HepG2 (cell line): Measurements from ENCODE around the gene PIEZO1. TPM values are rescaled to one million over a fixed set of nuclear protein-coding genes. Genes with fewer than 3 reads are reported as not detected.

ENCODE experiments used
- ATM ChIP-seq: fragments of 450-650 bp; IDR thresholded peaks from 2 replicates; pipeline ENCODE4 v1.7.1; 2017; ENCODE audit warnings: mild to moderate bottlenecking, borderline replicate concordance
- CREB1 ChIP-seq, 2 experiments: fragments of 450-650 bp in 1 of 2; IDR thresholded peaks; 2 replicates each; pipeline ENCODE4 v1.6.1; 2016 to 2017; ENCODE audit warnings: control low read depth in 1 of 2, mild to moderate bottlenecking in 1 of 2, missing compliant biosample characterization in 1 of 2, missing genetic modification characterization in 1 of 2
- GZF1 ChIP-seq: sonication (generic); formaldehyde crosslinking; IDR thresholded peaks from 2 replicates; pipeline ENCODE4 v1.5.1; 2020; ENCODE audit warnings: mild to moderate bottlenecking, missing genetic modification reagents
- JUN ChIP-seq: sonication (generic); formaldehyde crosslinking; IDR thresholded peaks from 2 replicates; pipeline ENCODE4 v1.4.0; 2020; ENCODE audit warnings: mild to moderate bottlenecking, missing genetic modification reagents
- NFYB ChIP-seq: sonication (generic); formaldehyde crosslinking; IDR thresholded peaks from 2 replicates; pipeline ENCODE4 v1.4.0; 2020; ENCODE audit warnings: missing genetic modification reagents
- POLR2AphosphoS2 ChIP-seq: IDR thresholded peaks from 2 replicates; pipeline ENCODE4 v1.6.1; 2011; ENCODE audit warnings: low read depth, low read length, improper control_type of control experiment
- RBAK ChIP-seq: sonication (generic); formaldehyde crosslinking; IDR thresholded peaks from 2 replicates; pipeline ENCODE4 v1.5.1; 2020; ENCODE audit warnings: mild to moderate bottlenecking, missing genetic modification reagents
- RFXAP ChIP-seq: sonication (generic); formaldehyde crosslinking; IDR thresholded peaks from 2 replicates; pipeline ENCODE4 v1.4.0; 2020; ENCODE audit warnings: missing genetic modification reagents, borderline replicate concordance
- TBL1XR1 ChIP-seq: fragments of 150-350 bp; IDR thresholded peaks from 2 replicates; pipeline ENCODE4 v1.6.1; 2014; ENCODE audit warnings: borderline replicate concordance, low read length; ENCODE audit not compliant: partially characterized antibody
- U2AF1 ChIP-seq: fragments of 200-400 bp; formaldehyde crosslinking; optimal IDR thresholded peaks from 2 replicates; pipeline ENCODE3; 2017; ENCODE audit warnings: mild to moderate bottlenecking, low read depth, low read length
- ZNF205 ChIP-seq: IDR thresholded peaks from 2 replicates; pipeline ENCODE4 v1.6.1; 2018; ENCODE audit warnings: missing biosample characterization, missing genetic modification reagents
- ZNF292 ChIP-seq: sonication (generic); formaldehyde crosslinking; IDR thresholded peaks from 2 replicates; pipeline ENCODE4 v1.8.1; 2022; ENCODE audit warnings: mild to moderate bottlenecking, low read depth, missing genetic modification reagents, borderline replicate concordance
- ZNF577 ChIP-seq: sonication (generic); formaldehyde crosslinking; IDR thresholded peaks from 2 replicates; pipeline ENCODE4 v1.4.0; 2020; ENCODE audit warnings: mild to moderate bottlenecking, low read depth, missing genetic modification reagents, borderline replicate concordance
- ZNF891 ChIP-seq: sonication (generic); formaldehyde crosslinking; IDR thresholded peaks from 2 replicates; pipeline ENCODE4 v1.5.0; 2020; ENCODE audit warnings: mild to moderate bottlenecking, missing genetic modification reagents
- polyA plus RNA-seq, 8 experiments: library from polyadenylated mRNA; depleted of rRNA in 3 of 8; stranded (reverse) in 7 of 8; unstranded in 1 of 8; fragments of >200 nt; fragmentation: Illumina TruSeq in 4 of 8; extraction: Trizol in 4 of 8; gene quantifications; 2 replicates each; pipeline versions ENCODE4 v1.2.1 to v1.2.3, GENCODE V29; 2011 to 2016; ENCODE audit warnings: low read depth in 4 of 8, missing spikeins in 1 of 8, mixed read lengths in 1 of 8; ENCODE audit not compliant: insufficient read depth in 1 of 8
- total RNA-seq, 5 experiments: library from RNA; depleted of rRNA; stranded (reverse); fragments of >200 nt; fragmentation: Illumina TruSeq; extraction: Trizol; gene quantifications; 2 replicates each; pipeline ENCODE4 v1.2.3, GENCODE V29; 2016; ENCODE audit warnings: low read depth in 1 of 5
- TF ChIP-seq, protein P1 (sequence below): sonication (generic); formaldehyde crosslinking; IDR thresholded peaks from 2 replicates; pipeline ENCODE4 v1.4.0; 2020; ENCODE audit warnings: mild to moderate bottlenecking, missing genetic modification reagents
- TF ChIP-seq, protein P2 (sequence below): sonication (generic); formaldehyde crosslinking; IDR thresholded peaks from 2 replicates; pipeline ENCODE4 v1.4.0; 2020; ENCODE audit warnings: mild to moderate bottlenecking, missing genetic modification reagents
- TF ChIP-seq, protein P3 (sequence below): IDR thresholded peaks from 2 replicates; pipeline ENCODE4 v1.6.1; 2016; ENCODE audit warnings: mild to moderate bottlenecking, missing biosample characterization, missing genetic modification reagents
- TF ChIP-seq, protein P4 (sequence below): sonication (generic); formaldehyde crosslinking; IDR thresholded peaks from 2 replicates; pipeline ENCODE4 v1.4.0; 2020; ENCODE audit warnings: mild to moderate bottlenecking, low read depth, missing genetic modification reagents

Gene PIEZO1
- total and polyA plus RNA-seq, 2 of the 13 experiments (the other 11 are each of a cell fraction or from before 2014, with no cell fraction given), result 67.9 to 85.0 TPM

DNA sequence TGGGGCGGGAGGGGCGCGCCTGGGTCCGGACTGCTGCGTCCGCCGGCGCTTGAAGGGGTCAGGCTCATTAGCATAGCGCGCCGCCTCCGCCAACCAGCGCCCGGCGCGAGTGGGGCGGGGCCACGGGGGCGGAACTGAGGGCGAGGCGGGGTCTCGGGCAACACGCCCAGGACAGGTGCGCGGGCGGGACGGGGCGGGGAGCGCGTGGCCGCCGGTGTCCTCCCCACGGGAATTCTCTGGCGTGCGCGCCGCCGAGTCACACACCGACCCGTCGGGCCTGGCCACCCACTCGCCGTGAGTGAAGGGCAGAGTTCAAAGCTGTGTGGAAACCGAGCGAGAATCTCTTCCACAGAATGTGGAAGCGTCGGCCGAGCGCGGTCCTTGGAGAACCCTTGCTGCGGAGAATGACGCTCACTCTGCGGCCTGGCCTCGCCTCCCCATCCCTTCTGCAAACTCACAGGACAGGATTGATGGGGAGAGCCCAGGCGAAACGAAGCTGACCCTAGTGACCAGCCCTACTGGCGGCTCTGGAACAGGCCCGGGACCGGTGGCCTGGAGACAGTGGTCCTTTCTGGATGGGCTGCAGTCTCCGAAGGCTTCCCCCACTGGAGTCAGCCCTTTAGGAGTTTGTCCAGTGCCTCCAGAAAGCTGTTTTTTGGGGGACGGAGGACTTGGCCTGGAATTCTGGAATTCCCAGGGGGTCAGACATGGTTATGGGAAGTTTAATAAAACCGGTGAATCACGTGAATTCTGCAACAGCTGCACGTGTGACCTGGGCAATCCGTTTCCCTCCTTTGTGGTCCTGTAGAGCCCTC is 98.4 kb downstream of the PIEZO1 start, which contains the start of gene SNAI3 (continued):
- TF ChIP-seq, protein P1, sequence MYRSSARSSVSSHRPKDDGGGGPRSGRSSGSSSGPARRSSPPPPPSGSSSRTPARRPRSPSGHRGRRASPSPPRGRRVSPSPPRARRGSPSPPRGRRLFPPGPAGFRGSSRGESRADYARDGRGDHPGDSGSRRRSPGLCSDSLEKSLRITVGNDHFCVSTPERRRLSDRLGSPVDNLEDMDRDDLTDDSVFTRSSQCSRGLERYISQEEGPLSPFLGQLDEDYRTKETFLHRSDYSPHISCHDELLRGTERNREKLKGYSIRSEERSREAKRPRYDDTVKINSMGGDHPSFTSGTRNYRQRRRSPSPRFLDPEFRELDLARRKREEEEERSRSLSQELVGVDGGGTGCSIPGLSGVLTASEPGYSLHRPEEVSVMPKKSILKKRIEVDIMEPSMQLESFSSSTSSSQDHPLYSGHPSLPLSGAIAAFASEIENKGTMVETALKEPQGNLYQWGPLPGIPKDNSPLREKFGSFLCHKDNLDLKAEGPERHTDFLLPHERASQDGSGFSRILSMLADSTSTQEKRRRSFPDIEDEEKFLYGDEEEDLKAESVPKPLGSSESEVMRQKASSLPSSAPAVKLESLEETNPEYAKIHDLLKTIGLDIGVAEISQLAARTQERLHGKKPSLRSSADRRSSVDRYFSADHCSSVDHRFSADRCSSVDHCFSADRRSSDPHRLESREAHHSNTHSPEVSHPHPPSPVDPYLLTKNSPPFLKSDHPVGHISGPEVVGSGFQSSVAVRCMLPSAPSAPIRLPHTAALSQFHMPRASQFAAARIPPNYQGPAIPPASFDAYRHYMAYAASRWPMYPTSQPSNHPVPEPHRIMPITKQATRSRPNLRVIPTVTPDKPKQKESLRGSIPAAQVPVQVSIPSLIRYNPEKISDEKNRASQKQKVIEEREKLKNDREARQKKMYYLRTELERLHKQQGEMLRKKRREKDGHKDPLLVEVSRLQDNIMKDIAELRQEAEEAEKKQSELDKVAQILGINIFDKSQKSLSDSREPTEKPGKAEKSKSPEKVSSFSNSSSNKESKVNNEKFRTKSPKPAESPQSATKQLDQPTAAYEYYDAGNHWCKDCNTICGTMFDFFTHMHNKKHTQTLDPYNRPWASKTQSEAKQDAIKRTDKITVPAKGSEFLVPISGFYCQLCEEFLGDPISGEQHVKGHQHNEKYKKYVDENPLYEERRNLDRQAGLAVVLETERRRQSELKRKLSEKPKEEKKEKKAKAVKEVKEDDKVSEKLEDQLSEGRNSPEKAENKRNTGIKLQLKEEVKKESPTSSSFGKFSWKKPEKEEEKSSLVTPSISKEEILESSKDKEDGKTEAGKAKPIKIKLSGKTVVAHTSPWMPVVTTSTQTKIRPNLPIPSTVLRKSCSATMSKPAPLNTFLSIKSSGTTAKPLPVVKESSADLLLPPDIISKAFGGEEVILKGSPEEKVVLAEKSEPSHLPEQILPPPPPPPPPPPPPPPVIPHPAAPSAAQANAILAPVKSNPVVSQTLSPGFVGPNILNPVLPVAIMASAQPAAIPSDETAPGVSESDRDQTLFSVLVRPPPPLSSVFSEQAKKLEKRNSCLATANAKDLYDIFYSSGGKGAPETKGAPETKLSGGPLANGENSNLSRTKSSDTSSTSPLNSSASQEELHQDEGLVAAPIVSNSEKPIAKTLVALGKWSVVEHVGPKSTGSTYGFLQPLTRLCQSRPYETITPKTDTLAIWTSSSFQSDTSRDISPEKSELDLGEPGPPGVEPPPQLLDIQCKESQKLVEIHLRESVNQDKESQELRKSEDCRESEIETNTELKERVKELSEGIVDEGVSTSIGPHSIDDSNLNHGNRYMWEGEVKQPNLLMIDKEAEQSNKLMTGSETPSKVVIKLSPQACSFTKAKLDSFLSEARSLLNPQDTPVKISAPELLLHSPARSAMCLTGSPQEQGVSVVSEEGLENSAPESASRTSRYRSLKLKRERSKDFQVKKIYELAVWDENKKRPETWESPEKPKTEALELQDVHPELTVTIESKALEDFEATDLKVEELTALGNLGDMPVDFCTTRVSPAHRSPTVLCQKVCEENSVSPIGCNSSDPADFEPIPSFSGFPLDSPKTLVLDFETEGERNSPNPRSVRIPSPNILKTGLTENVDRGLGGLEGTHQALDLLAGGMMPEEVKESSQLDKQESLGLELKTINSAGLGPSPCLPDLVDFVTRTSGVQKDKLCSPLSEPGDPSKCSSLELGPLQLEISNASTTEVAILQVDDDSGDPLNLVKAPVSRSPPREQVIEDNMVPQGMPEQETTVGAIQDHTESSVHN (CRISPR knock-in tag), result no peak
- TF ChIP-seq CREB1 (IDR thresholded peaks at IDR 0.05) (no peak), CREB1 (CRISPR knock-in tag; IDR thresholded peaks at IDR 0.05) (no peak), GZF1 (CRISPR knock-in tag) (no peak), ZNF891 (CRISPR knock-in tag) (no peak), RBAK (CRISPR knock-in tag) (no peak), ATM (no peak), U2AF1 (no peak), JUN (CRISPR knock-in tag) (peak; percentile 61; the same call in 1 of the 2 replicates), NFYB (peak; percentile 77), ZNF577 (CRISPR knock-in tag) (no peak), ZNF292 (CRISPR knock-in tag) (no peak), RFXAP (CRISPR knock-in tag) (no peak), TBL1XR1 (no peak), ZNF205 (CRISPR knock-in tag) (no peak; the same call in 1 of the 2 replicates), POLR2AphosphoS2 (no peak)
- TF ChIP-seq, protein P2, sequence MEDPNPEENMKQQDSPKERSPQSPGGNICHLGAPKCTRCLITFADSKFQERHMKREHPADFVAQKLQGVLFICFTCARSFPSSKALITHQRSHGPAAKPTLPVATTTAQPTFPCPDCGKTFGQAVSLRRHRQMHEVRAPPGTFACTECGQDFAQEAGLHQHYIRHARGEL, result no peak; the same call in 1 of the 2 replicates
- TF ChIP-seq, protein P3, sequence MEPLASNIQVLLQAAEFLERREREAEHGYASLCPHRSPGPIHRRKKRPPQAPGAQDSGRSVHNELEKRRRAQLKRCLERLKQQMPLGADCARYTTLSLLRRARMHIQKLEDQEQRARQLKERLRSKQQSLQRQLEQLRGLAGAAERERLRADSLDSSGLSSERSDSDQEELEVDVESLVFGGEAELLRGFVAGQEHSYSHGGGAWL (CRISPR knock-in tag), result peak; percentile 70; the same call in 1 of the 2 replicates
- TF ChIP-seq, protein P4, sequence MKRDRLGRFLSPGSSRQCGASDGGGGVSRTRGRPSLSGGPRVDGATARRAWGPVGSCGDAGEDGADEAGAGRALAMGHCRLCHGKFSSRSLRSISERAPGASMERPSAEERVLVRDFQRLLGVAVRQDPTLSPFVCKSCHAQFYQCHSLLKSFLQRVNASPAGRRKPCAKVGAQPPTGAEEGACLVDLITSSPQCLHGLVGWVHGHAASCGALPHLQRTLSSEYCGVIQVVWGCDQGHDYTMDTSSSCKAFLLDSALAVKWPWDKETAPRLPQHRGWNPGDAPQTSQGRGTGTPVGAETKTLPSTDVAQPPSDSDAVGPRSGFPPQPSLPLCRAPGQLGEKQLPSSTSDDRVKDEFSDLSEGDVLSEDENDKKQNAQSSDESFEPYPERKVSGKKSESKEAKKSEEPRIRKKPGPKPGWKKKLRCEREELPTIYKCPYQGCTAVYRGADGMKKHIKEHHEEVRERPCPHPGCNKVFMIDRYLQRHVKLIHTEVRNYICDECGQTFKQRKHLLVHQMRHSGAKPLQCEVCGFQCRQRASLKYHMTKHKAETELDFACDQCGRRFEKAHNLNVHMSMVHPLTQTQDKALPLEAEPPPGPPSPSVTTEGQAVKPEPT (CRISPR knock-in tag), result peak; percentile 75; the same call in 1 of the 2 replicates
